GM21528 (cell line): ENCODE results near the gene ZNF385A.
"Not testable (repeated sequence)": the region's sequence is repeated elsewhere in the genome, so short reads cannot be mapped to it uniquely, and the experiment has no call there.

Experiments used
- ATAC-seq: cut with Tn5 transposase; IDR thresholded peaks from one replicate; pipeline ENCODE4 v1.9.1; 2021; ENCODE audit warnings: mild to moderate bottlenecking, moderate library complexity; ENCODE audit not compliant: unreplicated experiment, low FRiP score

Gene ZNF385A

GRCh38 chr12:54358945-54359761 is 25.4 kb downstream of the ZNF385A start:
- ATAC-seq, result peak; percentile 98

- ATAC-seq, result no peak
These were observed 26.2 kb downstream of the ZNF385A start for GRCh38 chr12:54358191-54358944.

GRCh38 chr12:54357506-54358190 is 26.9 kb downstream of the ZNF385A start:
- no peak for ATAC-seq

GRCh38 chr12:54356951-54357356 is 27.6 kb downstream of the ZNF385A start:
- ATAC-seq, result no peak

GRCh38 chr12:54356228-54356627 is 28.3 kb downstream of the ZNF385A start:
- ATAC-seq, result no peak

GRCh38 chr12:54355104-54355815 is 29.3 kb downstream of the ZNF385A start:
- ATAC-seq, result no peak

DNA sequence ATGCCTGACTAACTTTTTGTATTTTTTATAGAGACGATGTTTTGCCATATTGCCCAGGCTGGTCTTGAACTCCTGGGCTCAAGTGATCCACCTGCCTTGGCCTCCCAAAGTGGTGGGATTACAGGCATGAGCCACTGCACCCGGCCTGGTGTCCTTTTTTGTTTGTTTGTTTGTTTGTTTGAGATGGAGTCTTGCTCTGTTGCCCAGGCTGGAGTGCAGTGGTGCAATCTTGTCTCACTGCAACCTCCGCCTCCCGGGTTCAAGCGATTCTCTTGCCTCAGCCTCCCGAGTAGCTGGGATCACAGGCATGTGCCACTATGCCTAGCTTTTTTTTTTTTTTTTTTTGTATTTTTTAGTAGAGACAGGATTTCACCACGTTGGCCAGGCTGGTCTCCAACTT is 30.3 kb downstream of the ZNF385A start:
- ATAC-seq, result not testable (repeated sequence)

GRCh38 chr12:54352891-54353874 is 31.4 kb downstream of the ZNF385A start:
- ATAC-seq, result no peak

DNA sequence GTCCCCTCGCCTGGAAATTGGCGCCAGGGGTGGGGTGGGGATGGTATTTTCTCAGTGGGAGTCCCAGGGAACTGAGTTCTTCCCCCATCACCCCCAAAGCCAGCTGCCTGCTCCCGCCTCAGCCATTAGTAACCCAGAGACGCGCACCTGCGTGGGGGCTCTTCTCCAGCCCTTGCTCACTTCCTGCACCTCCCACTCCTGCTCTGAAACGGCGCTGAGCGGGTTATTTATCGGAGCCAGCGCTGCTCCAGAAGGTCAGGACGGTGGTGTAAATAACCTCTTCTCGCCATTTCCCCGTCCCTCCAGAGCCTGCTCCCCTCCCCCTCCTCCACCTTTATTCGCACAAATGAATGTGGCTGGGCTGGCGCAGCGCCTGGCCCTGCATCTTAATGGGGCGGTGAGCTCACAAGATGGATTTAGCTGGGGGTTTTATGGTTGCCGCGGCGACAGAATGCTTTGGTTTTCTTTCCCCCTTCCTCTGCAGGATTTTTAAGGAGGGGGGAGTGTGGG is 32.5 kb downstream of the ZNF385A start:
- ATAC-seq, result no peak

DNA sequence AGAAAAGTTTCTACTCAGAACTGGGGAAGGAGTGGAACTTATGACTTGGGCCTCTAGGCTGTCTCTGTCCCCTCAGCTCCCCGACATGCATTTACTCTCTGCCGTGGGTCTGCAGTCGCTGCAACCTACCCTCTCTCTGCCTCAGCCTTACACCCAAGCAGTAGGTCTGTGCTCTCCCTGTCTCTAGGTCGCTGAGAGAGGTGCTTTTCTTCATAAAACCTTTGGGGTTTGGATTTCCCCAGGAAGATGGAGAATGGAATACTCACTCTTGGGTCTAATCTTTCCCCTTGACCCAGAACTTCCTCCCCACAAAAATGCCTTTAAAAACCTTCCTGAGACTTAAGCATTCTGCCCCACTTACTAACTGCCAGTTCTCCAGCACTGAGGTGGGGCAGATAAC is 33.2 kb downstream of the ZNF385A start:
- no peak for ATAC-seq

DNA sequence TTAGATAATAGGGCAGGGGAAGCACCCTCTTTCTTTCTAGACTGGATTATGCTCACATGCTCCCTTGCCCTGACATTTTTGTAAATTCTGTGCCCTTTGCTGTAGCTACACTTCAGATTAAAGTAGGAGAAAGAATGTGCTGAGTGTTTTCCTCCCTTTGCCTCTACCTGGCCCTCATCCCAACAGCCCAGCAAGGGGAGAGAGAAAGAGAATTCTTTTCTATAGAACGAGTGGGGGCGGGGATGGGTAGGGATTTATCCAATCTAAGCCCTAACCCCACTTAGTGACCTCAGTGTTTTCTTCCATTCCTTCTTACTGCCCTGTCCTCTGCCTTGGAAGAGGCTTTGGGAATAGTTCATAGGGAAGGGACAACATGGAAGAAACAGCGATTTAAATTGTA is 33.8 kb downstream of the ZNF385A start:
- ATAC-seq, result no peak

- no peak for ATAC-seq
These were observed 34.9 kb downstream of the ZNF385A start for GRCh38 chr12:54349679-54350078.

- no peak for ATAC-seq
These were observed 35.5 kb downstream of the ZNF385A start for GRCh38 chr12:54349036-54349435.

DNA sequence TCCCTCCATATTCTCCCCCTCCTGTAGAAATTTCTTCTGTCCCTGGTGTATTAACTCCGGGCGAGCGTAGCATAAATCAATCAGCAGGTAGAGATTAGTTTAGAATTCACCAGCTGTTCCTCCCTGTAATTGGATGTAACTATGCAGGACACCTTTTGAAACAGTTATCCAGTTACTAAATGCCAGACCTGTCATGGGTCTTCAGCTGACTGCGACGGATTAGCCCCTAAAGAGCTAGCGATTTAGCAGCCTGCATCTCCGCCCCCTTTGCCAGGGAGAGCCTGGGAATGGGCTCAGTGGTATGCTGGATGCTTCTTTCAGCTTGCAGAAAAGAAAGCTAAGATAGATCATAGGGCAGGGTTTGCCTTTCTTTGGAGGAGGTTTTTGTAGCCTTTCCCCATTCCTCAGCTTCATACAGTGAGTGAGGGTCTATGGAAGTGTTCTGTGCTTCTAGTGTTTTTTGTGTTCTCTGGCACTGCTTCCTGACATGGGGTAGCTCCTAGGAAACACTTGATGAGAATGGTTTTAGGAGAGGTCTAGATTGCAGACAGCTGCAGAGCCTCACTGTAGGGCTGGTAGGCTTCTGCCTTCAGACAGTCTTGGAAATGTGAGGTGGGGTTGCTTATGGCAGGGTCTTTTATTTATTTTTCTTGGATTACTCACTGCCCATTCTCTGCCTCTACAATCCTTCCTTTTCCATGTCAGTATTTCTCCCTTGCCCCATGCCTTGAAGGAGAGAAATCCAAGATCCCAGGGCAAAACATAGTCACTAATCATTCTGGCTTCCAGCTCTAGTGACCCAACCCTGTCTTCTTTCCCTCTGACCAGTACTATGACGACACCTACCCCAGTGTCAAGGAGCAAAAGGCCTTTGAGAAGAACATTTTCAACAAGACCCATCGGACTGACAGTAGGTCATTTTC is 42.9 kb downstream of the ZNF385A start:
- no peak for ATAC-seq

DNA sequence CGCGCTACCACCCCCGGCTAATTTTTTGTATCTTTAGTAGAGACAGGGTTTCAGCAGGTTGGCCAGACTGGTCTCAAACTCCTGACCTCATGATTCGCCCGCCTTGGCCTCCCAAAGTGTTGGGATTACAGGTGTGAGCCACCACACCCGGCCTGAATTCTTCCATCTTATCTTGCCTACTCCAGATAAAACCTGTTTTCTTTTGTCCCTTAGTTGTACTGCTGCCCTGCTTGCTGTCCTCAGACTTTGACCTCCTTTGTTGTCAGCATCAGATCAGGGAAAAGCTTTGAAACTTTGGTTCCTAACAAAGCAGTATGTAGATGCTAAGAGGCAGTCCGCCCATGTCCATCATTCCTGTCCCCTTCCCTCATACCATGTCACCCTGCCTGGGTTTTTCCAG is 43.7 kb downstream of the ZNF385A start:
- ATAC-seq, result no peak

DNA sequence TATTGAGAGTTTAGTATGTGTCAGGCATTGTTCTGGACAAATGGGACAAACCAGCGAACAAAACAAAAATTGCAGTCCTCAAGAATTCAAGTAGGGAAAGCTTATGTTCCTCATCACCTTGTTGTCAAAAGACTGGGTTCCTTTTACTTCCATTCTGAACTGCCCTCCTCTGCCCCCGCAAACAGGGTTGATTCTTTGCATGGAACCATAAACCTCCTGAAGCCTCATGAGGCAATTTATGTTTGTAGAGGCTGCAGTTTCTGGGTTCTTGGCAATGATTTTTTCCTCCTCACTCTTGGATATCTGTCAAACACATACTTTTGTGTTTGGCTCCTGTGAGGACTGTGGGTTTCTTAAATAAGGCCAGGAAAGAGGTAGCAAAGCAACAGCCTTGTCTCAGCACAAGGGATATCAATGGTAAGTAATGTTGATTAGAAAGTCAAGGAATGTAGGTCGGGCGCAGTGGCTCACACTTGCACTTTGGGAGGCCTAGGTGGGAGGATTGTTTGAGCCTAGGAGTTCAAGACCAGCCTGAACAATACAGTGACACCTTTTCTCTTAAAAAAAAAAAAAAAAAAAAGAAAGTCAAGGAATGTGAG is 45.7 kb downstream of the ZNF385A start:
- ATAC-seq, result no peak

DNA sequence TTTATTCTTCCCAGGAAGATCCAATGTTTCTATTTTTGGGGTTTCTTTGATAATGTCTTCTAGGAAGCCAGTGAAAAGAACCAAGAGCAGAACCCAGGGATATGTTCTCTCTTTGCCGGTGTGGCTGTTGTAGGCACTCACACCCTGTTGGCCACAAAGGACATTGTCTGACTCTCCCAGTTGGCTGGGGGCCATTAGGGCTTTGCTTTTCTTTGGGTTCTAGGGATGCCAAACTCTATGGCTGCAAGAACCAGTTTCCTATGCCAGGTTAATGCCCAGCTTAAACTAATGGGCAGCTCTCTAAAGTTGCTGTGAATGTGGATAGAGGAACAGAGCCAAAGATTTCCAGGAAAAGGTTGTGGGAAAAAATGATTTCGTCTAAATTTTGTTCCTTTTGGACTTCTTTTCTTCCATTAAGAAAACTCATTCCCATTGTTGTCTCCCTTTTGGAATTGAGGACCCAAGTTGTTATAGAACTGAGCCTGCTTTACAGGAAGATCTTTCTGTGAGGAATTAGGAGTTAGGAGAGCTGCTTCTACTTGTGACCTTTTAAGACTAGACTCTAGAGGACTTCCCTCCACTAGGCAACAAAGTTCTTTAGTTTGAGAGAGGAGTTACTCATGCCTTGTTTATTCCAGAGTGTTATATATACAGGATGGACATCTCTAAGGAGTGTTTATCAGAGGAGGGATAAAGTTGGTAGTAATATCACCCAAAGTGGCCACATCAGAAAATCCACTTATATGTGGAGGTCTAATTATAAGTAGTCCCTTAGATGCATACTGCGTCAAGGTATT is 46.5 kb downstream of the ZNF385A start:
- ATAC-seq, result no peak
